Measurements from ENCODE around the gene MED22.
"Not testable (repeated sequence)": the region's sequence is repeated elsewhere in the genome, so short reads cannot be mapped to it uniquely, and the experiment has no call there.

Gene MED22
- 33.4 to 39.5 (median 33.4) reads per million in 3 donors for total RNA-seq

GRCh38 chr9:133347985-133348717 is at the start of gene MED22, which contains the start of gene RPL7A:
Gene MED22 (minus strand): TSS chr9:133348131. CDS start chr9:133346662, 1,469 bp downstream.
Gene RPL7A (plus strand): TSS chr9:133348218. CDS start chr9:133348244, 26 bp downstream.
- peaks cover 60% of the 10 kb centered on the region for H3K36me3 ChIP-seq (ENCODE audit: control insufficient read depth, insufficient read depth, low read length)
- DNase-seq = peak; percentile 77 to 89 (median 86)
- no peaks in the 10 kb centered on the region for H3K9me3 ChIP-seq (ENCODE audit: control insufficient read depth, low read length)
- H3K27ac ChIP-seq (ENCODE audit: insufficient read depth, low read length, poor library complexity, severe bottlenecking) = peak within 1 kb of the TSS; percentile 93
- H3K27me3 ChIP-seq (replicated peaks; ENCODE audit: control insufficient read depth, insufficient read depth, low read length, poor library complexity, severe bottlenecking) = no peaks in the 10 kb centered on the region
- H3K4me1 ChIP-seq (ENCODE audit: control insufficient read depth, insufficient read depth, low read length, poor library complexity, severe bottlenecking) = peaks cover 18% of the 10 kb centered on the region
- H3K4me3 ChIP-seq (ENCODE audit: insufficient read depth, low read depth, low read length, poor library complexity, severe bottlenecking) = peak within 1 kb of the TSS; percentile 100

GRCh38 chr9:133397370-133397769 is 49.4 kb upstream of the MED22 start:
- H3K36me3 ChIP-seq (ENCODE audit: control insufficient read depth, insufficient read depth, low read length) = no peaks in the 10 kb centered on the region
- H3K9me3 ChIP-seq (ENCODE audit: control insufficient read depth, low read length) = no peaks in the 10 kb centered on the region
- DNase-seq = no peak
- H3K27me3 ChIP-seq (replicated peaks; ENCODE audit: control insufficient read depth, insufficient read depth, low read length, poor library complexity, severe bottlenecking) = no peaks in the 10 kb centered on the region
- no peak overlapping the region for H3K4me3 ChIP-seq (ENCODE audit: insufficient read depth, low read depth, low read length, poor library complexity, severe bottlenecking)
- H3K4me1 ChIP-seq (ENCODE audit: control insufficient read depth, insufficient read depth, low read length, poor library complexity, severe bottlenecking) = no peaks in the 10 kb centered on the region
- H3K27ac ChIP-seq (ENCODE audit: insufficient read depth, low read length, poor library complexity, severe bottlenecking) = no peak overlapping the region

- H3K4me3 ChIP-seq (ENCODE audit: insufficient read depth, low read depth, low read length, poor library complexity, severe bottlenecking) = no peak overlapping the region
- H3K36me3 ChIP-seq (ENCODE audit: control insufficient read depth, insufficient read depth, low read length) = no peaks in the 10 kb centered on the region
- no peak for DNase-seq
- no peaks in the 10 kb centered on the region for H3K9me3 ChIP-seq (ENCODE audit: control insufficient read depth, low read length)
- no peaks in the 10 kb centered on the region for H3K27me3 ChIP-seq (replicated peaks; ENCODE audit: control insufficient read depth, insufficient read depth, low read length, poor library complexity, severe bottlenecking)
- H3K4me1 ChIP-seq (ENCODE audit: control insufficient read depth, insufficient read depth, low read length, poor library complexity, severe bottlenecking) = no peaks in the 10 kb centered on the region
- H3K27ac ChIP-seq (ENCODE audit: insufficient read depth, low read length, poor library complexity, severe bottlenecking) = no peak overlapping the region
Measured at GRCh38 chr9:133396952-133397351, 49.0 kb upstream of the MED22 start.

- H3K4me3 ChIP-seq (ENCODE audit: insufficient read depth, low read depth, low read length, poor library complexity, severe bottlenecking) = no peak overlapping the region
- H3K27ac ChIP-seq (ENCODE audit: insufficient read depth, low read length, poor library complexity, severe bottlenecking) = no peak overlapping the region
- no peaks in the 10 kb centered on the region for H3K36me3 ChIP-seq (ENCODE audit: control insufficient read depth, insufficient read depth, low read length)
- no peaks in the 10 kb centered on the region for H3K9me3 ChIP-seq (ENCODE audit: control insufficient read depth, low read length)
- no peaks in the 10 kb centered on the region for H3K4me1 ChIP-seq (ENCODE audit: control insufficient read depth, insufficient read depth, low read length, poor library complexity, severe bottlenecking)
- H3K27me3 ChIP-seq (replicated peaks; ENCODE audit: control insufficient read depth, insufficient read depth, low read length, poor library complexity, severe bottlenecking) = no peaks in the 10 kb centered on the region
- DNase-seq = no peak
Measured at GRCh38 chr9:133394687-133395271, 46.8 kb upstream of the MED22 start.

- H3K9me3 ChIP-seq (ENCODE audit: control insufficient read depth, low read length) = no peaks in the 10 kb centered on the region
- no peak overlapping the region for H3K4me3 ChIP-seq (ENCODE audit: insufficient read depth, low read depth, low read length, poor library complexity, severe bottlenecking)
- DNase-seq = no peak
- no peaks in the 10 kb centered on the region for H3K36me3 ChIP-seq (ENCODE audit: control insufficient read depth, insufficient read depth, low read length)
- no peak overlapping the region for H3K27ac ChIP-seq (ENCODE audit: insufficient read depth, low read length, poor library complexity, severe bottlenecking)
- no peaks in the 10 kb centered on the region for H3K27me3 ChIP-seq (replicated peaks; ENCODE audit: control insufficient read depth, insufficient read depth, low read length, poor library complexity, severe bottlenecking)
- H3K4me1 ChIP-seq (ENCODE audit: control insufficient read depth, insufficient read depth, low read length, poor library complexity, severe bottlenecking) = no peaks in the 10 kb centered on the region
Measured at GRCh38 chr9:133393399-133393798, 45.5 kb upstream of the MED22 start.

GRCh38 chr9:133392308-133392707 is 44.4 kb upstream of the MED22 start:
- not testable (repeated sequence) for H3K4me3 ChIP-seq (ENCODE audit: insufficient read depth, low read depth, low read length, poor library complexity, severe bottlenecking); H3K36me3 ChIP-seq (ENCODE audit: control insufficient read depth, insufficient read depth, low read length); H3K4me1 ChIP-seq (ENCODE audit: control insufficient read depth, insufficient read depth, low read length, poor library complexity, severe bottlenecking); DNase-seq; H3K27me3 ChIP-seq (replicated peaks; ENCODE audit: control insufficient read depth, insufficient read depth, low read length, poor library complexity, severe bottlenecking); H3K27ac ChIP-seq (ENCODE audit: insufficient read depth, low read length, poor library complexity, severe bottlenecking); H3K9me3 ChIP-seq (ENCODE audit: control insufficient read depth, low read length)

- H3K27me3 ChIP-seq (replicated peaks; ENCODE audit: control insufficient read depth, insufficient read depth, low read length, poor library complexity, severe bottlenecking); H3K4me3 ChIP-seq (ENCODE audit: insufficient read depth, low read depth, low read length, poor library complexity, severe bottlenecking); H3K27ac ChIP-seq (ENCODE audit: insufficient read depth, low read length, poor library complexity, severe bottlenecking); H3K9me3 ChIP-seq (ENCODE audit: control insufficient read depth, low read length); H3K4me1 ChIP-seq (ENCODE audit: control insufficient read depth, insufficient read depth, low read length, poor library complexity, severe bottlenecking); DNase-seq; H3K36me3 ChIP-seq (ENCODE audit: control insufficient read depth, insufficient read depth, low read length): not testable (repeated sequence)
Measured at GRCh38 chr9:133391449-133391848, 43.5 kb upstream of the MED22 start.

GRCh38 chr9:133390713-133391112 is 42.8 kb upstream of the MED22 start:
- Histone ChIP-seq H3K4me3 (ENCODE audit: insufficient read depth, low read depth, low read length, poor library complexity, severe bottlenecking) (no peak overlapping the region), H3K36me3 (ENCODE audit: control insufficient read depth, insufficient read depth, low read length) (no peaks in the 10 kb centered on the region), H3K9me3 (ENCODE audit: control insufficient read depth, low read length) (no peaks in the 10 kb centered on the region), H3K27ac (ENCODE audit: insufficient read depth, low read length, poor library complexity, severe bottlenecking) (no peak overlapping the region), H3K27me3 (replicated peaks; ENCODE audit: control insufficient read depth, insufficient read depth, low read length, poor library complexity, severe bottlenecking) (no peaks in the 10 kb centered on the region), H3K4me1 (ENCODE audit: control insufficient read depth, insufficient read depth, low read length, poor library complexity, severe bottlenecking) (no peaks in the 10 kb centered on the region)
- DNase-seq = no peak

- H3K36me3 ChIP-seq (ENCODE audit: control insufficient read depth, insufficient read depth, low read length) = no peaks in the 10 kb centered on the region
- no peaks in the 10 kb centered on the region for H3K27me3 ChIP-seq (replicated peaks; ENCODE audit: control insufficient read depth, insufficient read depth, low read length, poor library complexity, severe bottlenecking)
- DNase-seq = no peak
- H3K4me1 ChIP-seq (ENCODE audit: control insufficient read depth, insufficient read depth, low read length, poor library complexity, severe bottlenecking) = no peaks in the 10 kb centered on the region
- H3K4me3 ChIP-seq (ENCODE audit: insufficient read depth, low read depth, low read length, poor library complexity, severe bottlenecking) = no peak overlapping the region
- H3K9me3 ChIP-seq (ENCODE audit: control insufficient read depth, low read length) = no peaks in the 10 kb centered on the region
- H3K27ac ChIP-seq (ENCODE audit: insufficient read depth, low read length, poor library complexity, severe bottlenecking) = no peak overlapping the region
Measured at GRCh38 chr9:133389562-133389961, 41.6 kb upstream of the MED22 start.

- Histone ChIP-seq H3K4me3 (ENCODE audit: insufficient read depth, low read depth, low read length, poor library complexity, severe bottlenecking) (no peak overlapping the region), H3K4me1 (ENCODE audit: control insufficient read depth, insufficient read depth, low read length, poor library complexity, severe bottlenecking) (no peaks in the 10 kb centered on the region), H3K27me3 (replicated peaks; ENCODE audit: control insufficient read depth, insufficient read depth, low read length, poor library complexity, severe bottlenecking) (no peaks in the 10 kb centered on the region), H3K9me3 (ENCODE audit: control insufficient read depth, low read length) (no peaks in the 10 kb centered on the region), H3K36me3 (ENCODE audit: control insufficient read depth, insufficient read depth, low read length) (no peaks in the 10 kb centered on the region), H3K27ac (ENCODE audit: insufficient read depth, low read length, poor library complexity, severe bottlenecking) (no peak overlapping the region)
- DNase-seq = no peak
Measured at GRCh38 chr9:133389025-133389557, 41.2 kb upstream of the MED22 start.
